HG02870 (cell line): ENCODE results near the gene GJA8.
"Not testable (repeated sequence)": the region's sequence is repeated elsewhere in the genome, so short reads cannot be mapped to it uniquely, and the experiment has no call there.

ENCODE experiments used
- ATAC-seq: cut with Tn5 transposase; IDR thresholded peaks from one replicate; pipeline ENCODE4 v1.9.1; 2021; ENCODE audit warnings: mild to moderate bottlenecking, moderate library complexity; ENCODE audit not compliant: unreplicated experiment

Gene GJA8

DNA sequence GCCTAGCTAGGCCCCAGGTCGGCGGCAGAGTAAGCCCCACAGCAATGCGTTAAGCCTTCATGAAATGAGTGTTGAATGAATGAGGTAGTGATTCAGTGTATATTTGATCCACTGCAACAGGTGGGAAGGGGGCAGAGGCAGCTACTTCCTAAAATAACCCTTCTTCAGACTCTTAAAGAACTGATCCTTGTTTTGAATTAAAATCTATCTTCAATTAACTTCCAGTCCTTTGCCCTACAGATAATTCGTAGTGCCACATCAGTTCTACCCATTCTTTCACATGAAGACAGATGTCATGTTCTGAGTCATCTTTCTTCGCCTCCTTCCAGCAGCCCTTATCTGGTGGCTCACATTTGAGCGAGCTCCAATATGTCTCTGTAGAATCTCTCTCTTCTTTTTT, 24.6 kb downstream of the GJA8 start:
- not testable (repeated sequence) for ATAC-seq

DNA sequence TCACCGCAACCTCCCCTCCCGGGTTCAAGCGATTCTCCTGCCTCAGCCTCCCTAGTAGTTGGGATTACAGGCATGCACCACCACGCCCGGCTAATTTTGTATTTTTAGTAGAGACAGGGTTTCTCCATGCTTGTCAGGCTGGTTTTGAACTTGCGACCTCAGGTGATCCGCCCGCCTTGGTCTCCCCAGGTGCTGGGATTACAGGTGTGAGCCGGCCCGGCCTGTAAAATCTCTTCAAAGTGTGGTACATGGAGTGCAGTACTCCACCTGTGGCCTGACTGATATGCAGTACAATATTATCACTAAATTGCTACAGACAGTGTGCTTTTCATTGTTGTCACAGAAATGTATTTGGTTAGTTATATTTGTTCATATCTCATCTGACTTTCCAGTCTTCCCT, 25.1 kb downstream of the GJA8 start:
- not testable (repeated sequence) for ATAC-seq

DNA sequence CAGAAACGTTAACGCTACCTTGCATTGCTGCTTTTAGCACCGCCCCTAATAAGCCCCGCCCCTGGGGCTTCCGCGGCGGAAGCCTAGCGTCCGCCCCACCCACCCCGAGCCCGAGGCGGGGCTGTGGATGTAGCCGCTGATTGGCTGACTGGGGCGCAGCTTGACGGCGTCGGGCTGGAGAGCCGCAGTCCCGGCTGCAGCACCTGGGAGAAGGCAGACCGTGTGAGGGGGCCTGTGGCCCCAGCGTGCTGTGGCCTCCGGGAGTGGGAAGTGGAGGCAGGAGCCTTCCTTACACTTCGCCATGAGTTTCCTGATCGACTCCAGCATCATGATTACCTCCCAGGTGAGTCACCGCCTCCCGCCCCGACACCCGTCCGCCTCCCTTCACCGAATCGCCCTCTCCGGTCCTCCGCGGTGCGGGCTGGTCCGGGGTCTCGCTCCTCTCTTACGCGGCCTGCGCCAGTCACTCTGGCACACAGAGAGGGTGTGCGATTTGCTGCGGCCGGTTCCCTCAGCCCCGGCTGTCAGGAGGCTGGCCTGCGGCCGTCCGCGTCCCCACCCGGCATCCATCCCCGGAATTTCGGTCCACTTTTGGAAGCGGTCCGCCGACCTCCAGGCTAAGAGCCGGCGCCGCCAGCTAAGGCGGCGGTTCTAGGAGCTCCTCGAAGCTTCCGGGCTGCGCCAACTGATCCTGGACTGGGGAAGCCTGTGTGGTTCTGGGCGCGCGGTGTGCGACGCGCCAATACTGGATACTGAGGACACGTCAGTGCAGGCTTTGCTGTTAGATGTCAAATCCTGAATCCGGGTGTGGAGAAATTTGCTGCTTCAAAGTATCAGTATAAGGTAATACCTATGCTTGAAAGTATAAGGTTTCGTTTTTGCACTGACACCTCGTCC, 25.9 kb downstream of the GJA8 start, which contains the start of gene GPR89B:
TSS of gene GPR89B (plus strand) at position 185 of the 897 bp plus-strand sequence. CDS start at position 302, 117 bp downstream.
- ATAC-seq: peak; percentile 89

DNA sequence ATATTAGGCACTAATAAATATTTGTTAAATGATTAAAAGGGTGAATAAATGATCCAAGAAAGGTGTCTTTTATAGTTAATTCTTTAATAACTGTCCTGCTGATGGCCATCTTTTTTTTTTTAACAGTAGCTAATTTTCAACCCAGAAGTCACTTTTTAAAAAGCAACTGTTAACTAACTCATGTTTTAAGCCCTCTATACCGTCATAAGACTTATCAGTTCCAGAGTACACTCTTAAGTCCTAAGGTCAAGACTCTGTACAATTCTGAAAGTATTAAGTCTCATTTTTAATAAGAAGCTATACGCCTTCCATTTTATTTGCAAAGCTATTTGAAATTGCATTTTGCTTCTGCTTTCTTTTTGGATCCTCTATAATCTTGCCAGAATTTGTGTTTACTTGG, 28.5 kb downstream of the GJA8 start:
- ATAC-seq: not testable (repeated sequence)

DNA sequence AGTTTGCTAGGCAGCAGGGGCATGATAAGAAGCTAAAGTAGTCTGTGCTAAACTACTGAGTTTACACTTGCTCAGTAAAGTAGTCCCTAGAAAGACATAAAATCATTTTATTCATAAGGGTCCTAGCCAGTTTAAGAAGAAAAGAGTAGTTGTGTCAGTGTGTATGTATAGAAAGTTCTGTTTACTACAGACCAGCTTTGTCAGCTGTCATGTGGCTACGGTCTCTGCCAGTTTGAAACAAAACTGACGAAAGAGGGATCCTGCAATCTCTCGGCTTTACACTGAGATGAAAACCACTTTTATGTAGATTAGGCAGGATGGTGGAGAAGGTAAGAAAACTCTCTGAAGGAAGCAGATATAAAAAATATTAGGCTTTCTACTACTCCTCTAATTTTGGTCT, 32.7 kb downstream of the GJA8 start:
- ATAC-seq: not testable (repeated sequence)

DNA sequence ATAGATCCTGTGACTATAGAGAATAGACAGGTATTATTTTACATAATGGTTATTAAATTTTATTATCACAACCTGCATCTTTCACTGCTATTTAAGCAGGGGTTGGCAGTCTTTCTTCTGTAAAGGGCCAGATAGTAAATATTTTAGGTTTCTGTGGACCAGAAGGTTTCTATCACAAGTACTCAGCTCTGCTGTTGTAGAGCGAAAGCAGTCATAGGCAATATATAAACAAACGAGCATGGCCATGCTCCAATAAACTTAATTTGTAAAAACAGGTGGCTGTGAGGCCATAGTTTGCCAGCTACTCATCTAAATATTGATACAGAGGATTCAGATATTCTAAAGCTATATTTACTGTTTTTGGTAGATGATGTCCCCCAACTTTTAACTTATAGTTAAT, 37.9 kb downstream of the GJA8 start:
- not testable (repeated sequence) for ATAC-seq

DNA sequence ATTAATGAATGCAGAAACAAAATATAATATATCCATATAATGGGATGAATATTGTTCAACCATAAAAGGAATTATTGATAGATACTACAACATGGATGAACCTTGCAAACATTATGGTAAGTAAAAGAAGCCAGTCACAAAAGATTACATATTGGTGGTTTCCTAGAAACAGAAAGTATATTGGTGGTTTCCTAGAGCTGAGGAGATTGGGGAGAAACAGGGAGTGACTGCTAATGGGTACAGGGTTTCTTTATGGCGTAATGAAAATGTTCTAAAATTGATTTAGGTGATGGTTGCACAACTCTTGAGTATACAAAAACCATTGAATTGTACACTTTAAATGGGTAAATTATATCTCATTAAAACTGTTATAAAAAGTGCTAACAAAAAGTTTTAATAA, 40.0 kb downstream of the GJA8 start:
- not testable (repeated sequence) for ATAC-seq

DNA sequence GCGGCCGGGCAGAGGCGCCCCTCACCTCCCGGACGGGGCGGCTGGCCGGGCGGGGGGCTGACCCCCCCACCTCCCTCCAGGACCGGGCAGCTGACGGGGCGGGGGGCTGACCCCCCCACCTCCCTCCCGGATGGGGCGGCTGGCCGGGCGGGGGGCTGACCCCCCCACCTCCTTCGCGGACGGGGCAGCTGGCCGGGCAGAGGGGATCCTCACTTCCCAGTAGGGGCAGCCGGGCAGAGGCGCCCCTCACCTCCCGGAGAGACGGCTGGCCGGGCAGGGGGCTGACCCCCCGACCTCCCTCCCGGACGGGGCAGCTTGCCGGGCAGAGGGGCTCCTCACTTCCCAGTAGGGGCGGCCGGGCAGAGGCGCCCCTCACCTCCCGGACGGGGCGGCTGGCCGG, 46.9 kb downstream of the GJA8 start:
- not testable (repeated sequence) for ATAC-seq
